Psoas muscle (tissue), 8 donors: ENCODE measurements around the gene RREB1. TPM values are rescaled to one million over a fixed set of nuclear protein-coding genes. Genes with fewer than 3 reads are reported as not detected.
A peak's percentile ranks its signal among the peaks of the same experiment; 100 is the strongest.

Experiments
- ATAC-seq, 4 donors: fragments of 200-7000 bp; cut with Tn5 transposase; one replicate each; pipeline ENCODE4 v1.9.1; 2020; ENCODE audit warnings: moderate library complexity in 3 of 4, mild to moderate bottlenecking in 2 of 4
- DNase-seq, 2 donors: peaks; one replicate each; pipeline ENCODE4 v3.0.0-alpha.2; 2020
- H3K27ac ChIP-seq: fragments of 200-600 bp; one replicate; pipeline ENCODE4 v1.8.0; 2022
- H3K27me3 ChIP-seq, 3 donors: fragments of 200-600 bp in 1 of 3; one replicate each; pipeline versions ENCODE4 v1.6.1 to v1.8.0; 2013 to 2022; ENCODE audit warnings: low read length in 2 of 3, mild to moderate bottlenecking in 2 of 3, moderate library complexity in 1 of 3; ENCODE audit not compliant: insufficient read depth in 3 of 3
- H3K36me3 ChIP-seq, 2 donors: fragments of 200-600 bp in 1 of 2; one replicate each; pipeline versions ENCODE4 v1.6.1 to v1.8.0; 2013 to 2022; ENCODE audit warnings: low read depth in 1 of 2, mild to moderate bottlenecking in 1 of 2, moderate library complexity in 1 of 2; ENCODE audit not compliant: insufficient read depth in 1 of 2
- H3K4me1 ChIP-seq: fragments of 200-600 bp; one replicate; pipeline ENCODE4 v1.8.0; 2022
- H3K4me3 ChIP-seq: fragments of 200-600 bp; one replicate; pipeline ENCODE4 v1.8.0; 2022; ENCODE audit warnings: mild to moderate bottlenecking
- H3K9me3 ChIP-seq: fragments of 200-600 bp; one replicate; pipeline ENCODE4 v1.8.0; 2022
- WGBS, 3 donors: extraction: QIAGEN DNeasy Blood & Tissue Kit; methylation state at CpG; one replicate each; pipeline versions ENCODE4 v1.1.6 to v1.1.7; 2013; 5-methylcytosine and 5-hydroxymethylcytosine counted together
- intact Hi-C, 2 donors: fragments of 100-400 bp; cut with DNase I; formaldehyde crosslinking; loops; one replicate each; pipeline versions ENCODE4 v1.11.0 to v1.14.2; 2022
- polyA plus RNA-seq, 3 donors: library from polyadenylated mRNA; stranded (reverse); fragments of 200-250 nt; gene quantifications; one replicate each; pipeline ENCODE4 v1.2.3, GENCODE V29; 2013
- total RNA-seq, 4 donors: library from RNA; stranded (reverse); fragmentation: NEBNext Ultra II Directional in 2 of 4; extraction: Animal tissue kit (Norgen Biotek cat#: 25700) in 2 of 4; gene quantifications; one replicate each; pipeline versions ENCODE4 v1.2.1 to v1.2.4, GENCODE V29; 2021 to 2023
- TF ChIP-seq, protein P1 (sequence below): fragments of 200-600 bp; IDR thresholded peaks from one replicate; pipeline ENCODE4 v1.8.0; 2022; ENCODE audit warnings: antibody characterized with exemption
- donor health status: healthy with polysubstance abuse.
- donor health status: DM: no; HTN: no; CAD: no; lungs with moderate emphysema.
- donor health status: Bipolar disorder and iron deficiency.
- donor health status: healthy.
- donor health status: DM: yes; HTN: yes; CAD: no.
- donor health status: DM: no; HTN: no; CAD: no.
- donor health status: DM: no; HTN: no; CAD: no.
- donor health status: DM: yes; HTN: yes; CAD: no.

Gene RREB1
- total and polyA plus RNA-seq, 7 donors = 4.6 to 49.4 (median 32.7) TPM

- intact Hi-C loops = loop anchor here (5.0 kb wide), 2 partner anchors 41 to 46 kb away; no protein-coding TSS in a partner anchor
- TF ChIP-seq, protein P1, sequence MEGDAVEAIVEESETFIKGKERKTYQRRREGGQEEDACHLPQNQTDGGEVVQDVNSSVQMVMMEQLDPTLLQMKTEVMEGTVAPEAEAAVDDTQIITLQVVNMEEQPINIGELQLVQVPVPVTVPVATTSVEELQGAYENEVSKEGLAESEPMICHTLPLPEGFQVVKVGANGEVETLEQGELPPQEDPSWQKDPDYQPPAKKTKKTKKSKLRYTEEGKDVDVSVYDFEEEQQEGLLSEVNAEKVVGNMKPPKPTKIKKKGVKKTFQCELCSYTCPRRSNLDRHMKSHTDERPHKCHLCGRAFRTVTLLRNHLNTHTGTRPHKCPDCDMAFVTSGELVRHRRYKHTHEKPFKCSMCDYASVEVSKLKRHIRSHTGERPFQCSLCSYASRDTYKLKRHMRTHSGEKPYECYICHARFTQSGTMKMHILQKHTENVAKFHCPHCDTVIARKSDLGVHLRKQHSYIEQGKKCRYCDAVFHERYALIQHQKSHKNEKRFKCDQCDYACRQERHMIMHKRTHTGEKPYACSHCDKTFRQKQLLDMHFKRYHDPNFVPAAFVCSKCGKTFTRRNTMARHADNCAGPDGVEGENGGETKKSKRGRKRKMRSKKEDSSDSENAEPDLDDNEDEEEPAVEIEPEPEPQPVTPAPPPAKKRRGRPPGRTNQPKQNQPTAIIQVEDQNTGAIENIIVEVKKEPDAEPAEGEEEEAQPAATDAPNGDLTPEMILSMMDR = no peak
- H3K4me3 ChIP-seq = no peak overlapping the region
- no peak for ATAC-seq
- WGBS, 3 donors = 89 to 97% (median 90%) methylated on average over 5 of the region's 5 CpGs
- peak overlapping the region; percentile 81 for H3K27ac ChIP-seq
- no peaks in the 10 kb centered on the region for H3K36me3 ChIP-seq
- no peaks in the 10 kb centered on the region for H3K9me3 ChIP-seq
- no peaks in the 10 kb centered on the region for H3K27me3 ChIP-seq
- no peak for DNase-seq
- peaks cover 78% of the 10 kb centered on the region for H3K4me1 ChIP-seq
These were observed 64.0 kb downstream of the RREB1 start for GRCh38 chr6:7171733-7172132.

- Histone ChIP-seq H3K9me3 (no peaks in the 10 kb centered on the region), H3K36me3 (peaks cover 0 to 5% of the 10 kb centered on the region in 2 donors), H3K27ac (peak overlapping the region; percentile 79), H3K4me1 (peaks cover 74% of the 10 kb centered on the region), H3K27me3 (no peaks in the 10 kb centered on the region), H3K4me3 (no peak overlapping the region)
- intact Hi-C loops = loop anchor here (5.0 kb wide), 2 partner anchors 40 to 45 kb away; no protein-coding TSS in a partner anchor
- DNase-seq (peak; percentile 42 to 64), ATAC-seq (peak; percentile 71 to 84 (median 80))
- WGBS, 3 donors = 14 to 29% (median 25%) methylated on average over 7 of the region's 7 CpGs
- TF ChIP-seq, protein P1 = no peak
These were observed 64.9 kb downstream of the RREB1 start for GRCh38 chr6:7172649-7173048.

GRCh38 chr6:7173843-7174503 is 66.2 kb downstream of the RREB1 start:
- ATAC-seq (no peak), DNase-seq (no peak)
- TF ChIP-seq, protein P1 = no peak
- H3K27ac ChIP-seq = peak overlapping the region; percentile 79
- H3K36me3 ChIP-seq = peaks cover 0 to 18% of the 10 kb centered on the region in 2 donors
- H3K9me3 ChIP-seq = no peaks in the 10 kb centered on the region
- WGBS, 3 donors = 69 to 77% (median 72%) methylated on average over 9 of the region's 9 CpGs
- intact Hi-C loops = loop anchor here (5.0 kb wide), 2 partner anchors 38 to 43 kb away; no protein-coding TSS in a partner anchor
- no peaks in the 10 kb centered on the region for H3K27me3 ChIP-seq
- no peak overlapping the region for H3K4me3 ChIP-seq
- H3K4me1 ChIP-seq = peaks cover 60% of the 10 kb centered on the region

- Histone ChIP-seq H3K4me3 (no peak overlapping the region), H3K27ac (peak overlapping the region; percentile 17), H3K36me3 (peaks cover 0 to 33% of the 10 kb centered on the region in 2 donors), H3K9me3 (no peaks in the 10 kb centered on the region), H3K4me1 (peaks cover 46% of the 10 kb centered on the region), H3K27me3 (no peaks in the 10 kb centered on the region)
- intact Hi-C loops = no loop called here
- TF ChIP-seq, protein P1 = no peak
- 31 to 51% (median 31%) methylated on average over 5 of the region's 5 CpGs for WGBS, 3 donors
- ATAC-seq = no peak
- DNase-seq = no peak
These were observed 67.7 kb downstream of the RREB1 start for GRCh38 chr6:7175462-7175861.
